ENCODE data around the gene RPS6KC1.
"Not testable (repeated sequence)": the region's sequence is repeated elsewhere in the genome, so short reads cannot be mapped to it uniquely, and the experiment has no call there.

Gene RPS6KC1

DNA sequence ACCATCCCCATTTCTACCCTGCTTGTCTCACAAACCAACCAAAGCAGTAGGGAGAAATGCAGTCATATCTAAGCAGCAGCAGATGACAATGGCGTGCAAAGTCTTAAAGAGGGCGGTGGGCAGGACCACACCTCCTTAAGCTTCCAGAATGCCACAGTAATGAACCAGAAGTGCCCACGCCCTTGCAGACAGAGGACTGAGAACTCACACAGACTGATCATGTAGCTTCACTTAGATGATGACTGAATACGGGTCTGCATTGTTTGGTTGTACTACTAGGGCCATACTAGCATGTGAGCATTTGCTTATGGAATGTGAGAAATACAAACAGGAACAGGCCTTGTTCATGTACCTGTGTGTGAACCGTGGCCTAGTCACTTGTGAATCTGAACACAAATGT is 246.0 kb downstream of the RPS6KC1 start:
- TF ChIP-seq POU2F2 (IDR thresholded peaks at IDR 0.05; ENCODE audit: low read depth, low read length) (no peak), POLR2A (IDR thresholded peaks at IDR 0.05; ENCODE audit: low read depth, low read length) (no peak), TAF1 (IDR thresholded peaks at IDR 0.05; ENCODE audit: low read depth, low read length) (no peak), POLR2AphosphoS5 (IDR thresholded peaks at IDR 0.05; ENCODE audit: low read depth, low read length) (no peak)
- no peak for FAIRE-seq
- no peak for DNase-seq (ENCODE audit: insufficient read length, low spot score)

GRCh38 chr1:213300433-213300832 is 249.4 kb downstream of the RPS6KC1 start:
- FAIRE-seq (no peak), DNase-seq (ENCODE audit: insufficient read length, low spot score) (no peak)
- TF ChIP-seq POLR2AphosphoS5 (IDR thresholded peaks at IDR 0.05; ENCODE audit: low read depth, low read length) (no peak), POLR2A (IDR thresholded peaks at IDR 0.05; ENCODE audit: low read depth, low read length) (no peak), TAF1 (IDR thresholded peaks at IDR 0.05; ENCODE audit: low read depth, low read length) (no peak), SPI1 (IDR thresholded peaks at IDR 0.05; ENCODE audit: low read depth, low read length) (no peak), PAX5 (IDR thresholded peaks at IDR 0.05; ENCODE audit: insufficient read depth, low read length, severe bottlenecking) (no peak)

GRCh38 chr1:213301524-213301923 is 250.5 kb downstream of the RPS6KC1 start:
- not testable (repeated sequence) for DNase-seq (ENCODE audit: insufficient read length, low spot score); FAIRE-seq

- DNase-seq (ENCODE audit: insufficient read length, low spot score) = no peak
- TF ChIP-seq SPI1 (IDR thresholded peaks at IDR 0.05; ENCODE audit: low read depth, low read length) = no peak
- TF ChIP-seq POLR2A (IDR thresholded peaks at IDR 0.05; ENCODE audit: low read depth, low read length) = no peak
- no peak for TF ChIP-seq POLR2AphosphoS5 (IDR thresholded peaks at IDR 0.05; ENCODE audit: low read depth, low read length)
- no peak for TF ChIP-seq TAF1 (IDR thresholded peaks at IDR 0.05; ENCODE audit: low read depth, low read length)
- TF ChIP-seq POU2F2 (IDR thresholded peaks at IDR 0.05; ENCODE audit: low read depth, low read length) = no peak
- no peak for TF ChIP-seq PAX5 (IDR thresholded peaks at IDR 0.05; ENCODE audit: insufficient read depth, low read length, severe bottlenecking)
- no peak for FAIRE-seq
Measured at GRCh38 chr1:213303286-213303685, 252.2 kb downstream of the RPS6KC1 start.

- no peak for FAIRE-seq
- TF ChIP-seq POLR2A (IDR thresholded peaks at IDR 0.05; ENCODE audit: low read depth, low read length) (no peak), TAF1 (IDR thresholded peaks at IDR 0.05; ENCODE audit: low read depth, low read length) (no peak), SPI1 (IDR thresholded peaks at IDR 0.05; ENCODE audit: low read depth, low read length) (no peak), PAX5 (IDR thresholded peaks at IDR 0.05; ENCODE audit: insufficient read depth, low read length, severe bottlenecking) (no peak), POU2F2 (IDR thresholded peaks at IDR 0.05; ENCODE audit: low read depth, low read length) (no peak), POLR2AphosphoS5 (IDR thresholded peaks at IDR 0.05; ENCODE audit: low read depth, low read length) (no peak)
Measured at GRCh38 chr1:213315571-213315970, 264.5 kb downstream of the RPS6KC1 start.

GRCh38 chr1:213318458-213318857 is 267.4 kb downstream of the RPS6KC1 start:
- not testable (repeated sequence) for FAIRE-seq; DNase-seq (ENCODE audit: insufficient read length, low spot score)

More at GRCh38 chr1:213315571-213315970, 264.5 kb downstream of the RPS6KC1 start:
- DNase-seq (ENCODE audit: insufficient read length, low spot score) = no peak

- DNase-seq (ENCODE audit: insufficient read length, low spot score) (no peak), FAIRE-seq (no peak)
- TF ChIP-seq SPI1 (IDR thresholded peaks at IDR 0.05; ENCODE audit: low read depth, low read length) (no peak), POU2F2 (IDR thresholded peaks at IDR 0.05; ENCODE audit: low read depth, low read length) (no peak), POLR2A (IDR thresholded peaks at IDR 0.05; ENCODE audit: low read depth, low read length) (no peak), PAX5 (IDR thresholded peaks at IDR 0.05; ENCODE audit: insufficient read depth, low read length, severe bottlenecking) (no peak), POLR2AphosphoS5 (IDR thresholded peaks at IDR 0.05; ENCODE audit: low read depth, low read length) (no peak), TAF1 (IDR thresholded peaks at IDR 0.05; ENCODE audit: low read depth, low read length) (no peak)
Measured at GRCh38 chr1:213320191-213320870, 269.3 kb downstream of the RPS6KC1 start.

Data from GM12891 (cell line).